Heart right ventricle (tissue), 16 donors: ENCODE measurements around the gene IMPACT. TPM values are rescaled to one million over a fixed set of nuclear protein-coding genes. Genes with fewer than 3 reads are reported as not detected.
A peak's percentile ranks its signal among the peaks of the same experiment; 100 is the strongest.

Experiments
- ATAC-seq, 8 donors: fragments of 200-7000 bp; cut with Tn5 transposase; one replicate each; pipeline ENCODE4 v1.9.1; 2020; ENCODE audit warnings: mild to moderate bottlenecking in 8 of 8, moderate library complexity in 8 of 8, moderate number of reproducible peaks in 1 of 8
- DNase-seq, 2 donors: peaks; one replicate each; pipeline ENCODE4 v3.0.0-alpha.2; 2020
- H3K27ac ChIP-seq, 10 donors: fragments of 200-600 bp; sonication (generic) in 2 of 10; one replicate each; pipeline versions ENCODE4 v1.5.0 to v1.8.0; 2020 to 2022; ENCODE audit warnings: mild to moderate bottlenecking in 3 of 10
- H3K27me3 ChIP-seq, 7 donors: fragments of 200-600 bp; one replicate each; pipeline ENCODE4 v1.8.0; 2021 to 2022; ENCODE audit warnings: mild to moderate bottlenecking in 2 of 7
- H3K36me3 ChIP-seq, 9 donors: fragments of 200-600 bp; sonication (generic) in 1 of 9; one replicate each; pipeline versions ENCODE4 v1.5.0 to v1.8.0; 2020 to 2022; ENCODE audit warnings: mild to moderate bottlenecking in 2 of 9
- H3K4me1 ChIP-seq, 9 donors: fragments of 200-600 bp; sonication (generic) in 1 of 9; one replicate each; pipeline versions ENCODE4 v1.5.0 to v1.8.0; 2020 to 2022; ENCODE audit warnings: mild to moderate bottlenecking in 4 of 9
- H3K4me3 ChIP-seq, 10 donors: fragments of 200-600 bp; sonication (generic) in 2 of 10; one replicate each; pipeline versions ENCODE4 v1.5.0 to v1.8.0; 2020 to 2022; ENCODE audit warnings: mild to moderate bottlenecking in 7 of 10, moderate library complexity in 2 of 10
- H3K9me3 ChIP-seq, 11 donors: fragments of 200-600 bp in 10 of 11; sonication (generic) in 2 of 11; one replicate each; pipeline versions ENCODE4 v1.5.0 to v1.8.0; 2013 to 2022; ENCODE audit warnings: mild to moderate bottlenecking in 2 of 11, control low read depth in 1 of 11, moderate library complexity in 1 of 11
- WGBS, 2 donors: extraction: QIAGEN DNeasy Blood & Tissue Kit; methylation state at CpG; one replicate each; pipeline ENCODE4 v1.1.7; 2013; ENCODE audit warnings: inconsistent platforms in 1 of 2; 5-methylcytosine and 5-hydroxymethylcytosine counted together
- intact Hi-C, 10 donors: fragments of 100-400 bp; cut with DNase I; formaldehyde crosslinking; loops; one replicate each; pipeline versions ENCODE4 v1.11.1 to v1.14.2; 2022
- polyA plus RNA-seq, 2 donors: library from polyadenylated mRNA; stranded (reverse); fragments of 200-250 nt; gene quantifications; one replicate each; pipeline ENCODE4 v1.2.3, GENCODE V29; 2013
- total RNA-seq, 10 donors: library from RNA; stranded (reverse); fragmentation: NEBNext Ultra II Directional in 3 of 10; extraction: Animal tissue kit (Norgen Biotek cat#: 25700) in 3 of 10; gene quantifications; one replicate each; pipeline versions ENCODE4 v1.2.1 to v1.2.4, GENCODE V29; 2021 to 2023
- TF ChIP-seq, protein P1 (sequence below), 9 donors: fragments of 200-600 bp; sonication (generic) in 2 of 9; IDR thresholded peaks; one replicate each; pipeline versions ENCODE4 v1.5.0 to v1.8.0; 2021 to 2022; ENCODE audit warnings: antibody characterized with exemption in 9 of 9, mild to moderate bottlenecking in 5 of 9, moderate library complexity in 1 of 9
- donor health status: Arrhythmogenic right ventricular cardiomyopathy.
- donor health status: ischemic (EF 13 %, LVEDD 7.1; RV severe dilation, severe dysfunction).
- donor health status: healthy with polysubstance abuse.
- donor health status: DM: no; HTN: yes; CAD: no.
- donor health status: DM: no; HTN: no; CAD: no.
- donor health status: ischemic (EF 25% LVEDD 6.9; RV normal size, moderate dysfunction).
- donor health status: ischemic (EF 25% LVEDD 5.7; RV mildly dilated, moderate dysfunction).
- donor health status: healthy.
- donor health status: DM: yes; HTN: yes; CAD: no.
- donor health status: Ischemic cardiomyopathy.
- donor health status: ischemic (EF 35%, LVEDD 5.7; RV mildly dilated, moderate dysfunction).
- donor health status: nonischemic (EF 11% LVEDD 7.7; RV severe dilation, severe dysfunction).
- donor health status: DM: yes; HTN: yes; CAD: no.
- donor health status: PGD.
- donor health status: ischemic (EF 29% LVEDD 5.4; RV normal size, mild dysfunction).
- donor health status: nonischemic (EF 23%, LVEDD 6.1; RV moderate dilation, normal function).

The IMPACT gene
- total and polyA plus RNA-seq, 12 donors, result 4.5 to 33.8 (median 26.0) TPM

DNA sequence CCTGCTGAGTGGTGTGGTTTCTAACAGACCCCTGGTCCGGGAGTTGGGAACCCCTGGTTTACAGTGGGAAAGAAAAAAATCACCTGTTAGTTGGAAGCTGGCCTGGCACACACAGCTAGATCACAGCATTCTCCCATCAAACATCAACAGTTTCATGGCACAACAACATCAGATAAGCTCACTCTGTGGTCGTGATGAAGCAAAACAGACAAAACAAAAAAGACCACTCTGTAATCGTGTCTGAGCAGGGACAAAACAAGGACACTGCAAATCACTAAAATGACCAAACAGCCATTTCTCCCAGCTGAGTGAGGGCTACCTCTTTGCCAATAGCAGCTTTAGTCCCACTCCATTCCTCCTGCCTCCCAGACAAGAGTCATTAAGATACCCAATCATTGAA lies 9.0 kb upstream of the IMPACT start:
- Histone ChIP-seq H3K9me3 (no peaks in the 10 kb centered on the region), H3K27me3 (peaks cover 0 to 70% (median 47%) of the 10 kb centered on the region in 7 donors), H3K4me3 (no peak overlapping the region), H3K27ac (no peak overlapping the region), H3K4me1 (no peaks in the 10 kb centered on the region), H3K36me3 (no peaks in the 10 kb centered on the region)
- intact Hi-C loops, result loop anchor here in 1 of 10 donors (10.0 kb wide), 1 partner anchor 233 kb away; no protein-coding TSS in a partner anchor
- no peak for DNase-seq
- no peak for ATAC-seq
- TF ChIP-seq, protein P1, sequence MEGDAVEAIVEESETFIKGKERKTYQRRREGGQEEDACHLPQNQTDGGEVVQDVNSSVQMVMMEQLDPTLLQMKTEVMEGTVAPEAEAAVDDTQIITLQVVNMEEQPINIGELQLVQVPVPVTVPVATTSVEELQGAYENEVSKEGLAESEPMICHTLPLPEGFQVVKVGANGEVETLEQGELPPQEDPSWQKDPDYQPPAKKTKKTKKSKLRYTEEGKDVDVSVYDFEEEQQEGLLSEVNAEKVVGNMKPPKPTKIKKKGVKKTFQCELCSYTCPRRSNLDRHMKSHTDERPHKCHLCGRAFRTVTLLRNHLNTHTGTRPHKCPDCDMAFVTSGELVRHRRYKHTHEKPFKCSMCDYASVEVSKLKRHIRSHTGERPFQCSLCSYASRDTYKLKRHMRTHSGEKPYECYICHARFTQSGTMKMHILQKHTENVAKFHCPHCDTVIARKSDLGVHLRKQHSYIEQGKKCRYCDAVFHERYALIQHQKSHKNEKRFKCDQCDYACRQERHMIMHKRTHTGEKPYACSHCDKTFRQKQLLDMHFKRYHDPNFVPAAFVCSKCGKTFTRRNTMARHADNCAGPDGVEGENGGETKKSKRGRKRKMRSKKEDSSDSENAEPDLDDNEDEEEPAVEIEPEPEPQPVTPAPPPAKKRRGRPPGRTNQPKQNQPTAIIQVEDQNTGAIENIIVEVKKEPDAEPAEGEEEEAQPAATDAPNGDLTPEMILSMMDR (IDR thresholded peaks at IDR 0.05), result no peak
- 23 to 31% methylated on average over 3 of the region's 3 CpGs for WGBS, 2 donors

DNA sequence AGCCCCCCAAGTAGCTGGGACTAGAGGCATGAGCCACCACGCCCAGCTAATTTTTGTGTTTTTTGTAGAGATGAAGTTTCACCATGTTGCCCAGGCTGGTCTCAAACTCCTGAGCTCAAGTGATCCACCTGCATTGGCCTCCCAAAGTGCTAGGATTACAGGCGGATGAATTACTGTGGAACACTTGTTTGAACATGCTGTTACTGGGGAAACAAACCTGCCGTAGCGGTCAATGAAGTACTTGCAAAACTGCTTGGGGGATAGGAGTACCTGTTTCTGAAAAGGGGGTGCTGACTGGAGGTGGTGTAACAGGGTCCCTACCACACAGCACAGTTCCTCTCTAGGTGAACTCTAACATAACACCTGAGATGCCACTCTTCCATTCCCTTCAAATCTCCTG lies 5.9 kb upstream of the IMPACT start:
- H3K4me1 ChIP-seq, result no peaks in the 10 kb centered on the region
- no peak overlapping the region for H3K4me3 ChIP-seq
- intact Hi-C loops, result loop anchor here in 1 of 10 donors (10.0 kb wide), 1 partner anchor 64 kb away; no protein-coding TSS in a partner anchor
- H3K27me3 ChIP-seq, result peaks cover 0 to 92% (median 61%) of the 10 kb centered on the region in 7 donors
- 91 to 95% methylated on average over 4 of the region's 4 CpGs for WGBS, 2 donors
- H3K27ac ChIP-seq, result no peak overlapping the region
- no peaks in the 10 kb centered on the region for H3K36me3 ChIP-seq
- no peak for ATAC-seq
- TF ChIP-seq, protein P1 (IDR thresholded peaks at IDR 0.05), result no peak
- no peak for DNase-seq
- H3K9me3 ChIP-seq, result no peaks in the 10 kb centered on the region

GRCh38 chr18:24421831-24422230 lies 4.6 kb upstream of the IMPACT start:
- peaks cover 0 to 6% (median under 1%) of the 10 kb centered on the region in 9 donors for H3K4me1 ChIP-seq
- no peaks in the 10 kb centered on the region for H3K9me3 ChIP-seq
- H3K27me3 ChIP-seq, result peaks cover 0 to 84% (median 59%) of the 10 kb centered on the region in 7 donors
- H3K36me3 ChIP-seq, result no peaks in the 10 kb centered on the region
- H3K27ac ChIP-seq, result no peak overlapping the region
- TF ChIP-seq, protein P1 (IDR thresholded peaks at IDR 0.05), result no peak
- no peak for ATAC-seq
- 76 to 90% methylated on average over 1 of the region's 1 CpG for WGBS, 2 donors
- no peak overlapping the region for H3K4me3 ChIP-seq
- intact Hi-C loops, result loop anchor here in 1 of 10 donors (10.0 kb wide), 1 partner anchor 63 kb away; no protein-coding TSS in a partner anchor
- DNase-seq, result no peak

- H3K9me3 ChIP-seq, result no peaks in the 10 kb centered on the region
- TF ChIP-seq, protein P1 (IDR thresholded peaks at IDR 0.05), result no peak
- H3K36me3 ChIP-seq, result peaks cover 0 to 25% (median 3%) of the 10 kb centered on the region in 9 donors
- DNase-seq (no peak), ATAC-seq (no peak)
- H3K4me3 ChIP-seq, result peak overlapping the region; percentile 71 to 98 (median 80)
- intact Hi-C loops, result loop anchor here in 1 of 10 donors (10.0 kb wide), 1 partner anchor 59 kb away; no protein-coding TSS in a partner anchor
- H3K27ac ChIP-seq, result peak overlapping the region in 9 of 10 donors; percentile 79 to 90 (median 85)
- WGBS, 2 donors, result 30 to 34% methylated on average over 11 of the region's 11 CpGs
- peaks cover 0 to 27% (median 14%) of the 10 kb centered on the region in 9 donors for H3K4me1 ChIP-seq
- peaks cover 0 to 45% (median 25%) of the 10 kb centered on the region in 7 donors for H3K27me3 ChIP-seq
Measured at GRCh38 chr18:24426073-24426397, 435 bp upstream of the IMPACT start.
